SK-N-DZ (cell line): ENCODE results near the gene PALLD.

Experiments used
- DNase-seq: peaks from one replicate; pipeline ENCODE4 v3.0.0-alpha.2; 2015; ENCODE audit warnings: low spot score

PALLD gene

DNA sequence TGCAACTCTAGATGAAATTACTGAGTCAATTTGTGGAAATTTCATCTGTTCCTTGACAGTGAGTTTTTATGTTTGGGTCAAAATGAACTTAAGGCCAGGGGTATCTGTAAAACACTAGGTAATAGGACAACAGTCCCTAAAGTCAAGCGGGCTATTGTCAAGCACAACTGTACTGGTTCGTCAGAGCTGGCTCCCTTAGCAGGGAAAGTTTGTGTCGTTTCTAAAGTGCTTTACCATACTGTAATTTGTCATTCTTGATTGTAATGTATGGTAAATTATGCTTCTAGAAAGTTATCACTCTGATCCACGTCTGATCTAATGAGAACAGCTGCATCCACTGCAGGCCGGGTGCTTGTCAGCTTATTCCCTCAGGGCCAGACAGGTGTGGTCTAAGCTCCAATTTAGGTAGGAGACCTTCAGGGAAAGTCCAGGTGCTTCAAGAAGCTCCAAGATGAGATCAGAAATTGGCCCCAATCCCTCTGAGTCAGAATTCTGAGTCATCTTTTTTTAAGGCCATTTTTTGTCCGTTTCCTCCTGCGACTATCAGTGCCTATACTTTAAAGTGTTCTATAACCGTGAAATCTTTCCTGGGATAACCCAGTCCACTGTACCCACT, 92.2 kb downstream of the PALLD start:
- no peak for DNase-seq

DNA sequence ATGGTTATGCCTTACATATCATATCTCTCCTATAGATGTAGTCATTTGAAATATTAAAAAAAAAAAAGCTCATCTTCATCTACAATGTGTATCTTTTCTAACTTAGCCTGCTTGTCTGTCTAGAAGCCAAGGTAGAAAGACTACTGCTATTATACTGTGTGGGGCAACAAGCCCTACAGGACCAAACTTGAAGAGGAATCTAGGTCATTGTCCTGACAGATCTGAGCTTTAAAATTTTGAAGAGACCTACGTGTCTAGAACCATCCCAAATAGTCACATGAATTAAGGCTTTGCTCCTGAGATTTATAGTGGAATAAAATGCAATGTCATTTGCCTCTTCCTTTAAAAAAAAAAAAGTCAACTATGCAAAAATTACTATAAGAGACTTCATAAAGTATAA, 95.8 kb downstream of the PALLD start:
- no peak for DNase-seq

DNA sequence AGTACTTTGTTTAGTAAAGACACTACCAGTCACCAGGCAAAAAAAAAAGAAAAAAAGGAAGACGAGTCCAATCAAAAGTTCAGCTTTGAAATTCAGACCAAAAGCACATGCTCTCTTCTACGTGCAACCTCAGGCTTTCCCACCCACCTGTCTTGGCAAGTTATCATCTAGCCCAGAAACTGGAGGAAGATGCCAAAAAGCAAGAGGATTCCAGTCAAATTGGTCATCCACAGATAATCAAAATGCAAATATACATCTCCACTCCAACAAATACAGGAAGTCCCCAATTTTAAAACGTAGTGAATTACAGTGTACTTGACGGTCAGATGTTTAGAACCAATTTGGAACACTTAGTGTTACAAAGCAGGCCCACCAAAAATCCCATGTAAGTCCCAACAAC, 96.5 kb downstream of the PALLD start:
- no peak for DNase-seq

DNA sequence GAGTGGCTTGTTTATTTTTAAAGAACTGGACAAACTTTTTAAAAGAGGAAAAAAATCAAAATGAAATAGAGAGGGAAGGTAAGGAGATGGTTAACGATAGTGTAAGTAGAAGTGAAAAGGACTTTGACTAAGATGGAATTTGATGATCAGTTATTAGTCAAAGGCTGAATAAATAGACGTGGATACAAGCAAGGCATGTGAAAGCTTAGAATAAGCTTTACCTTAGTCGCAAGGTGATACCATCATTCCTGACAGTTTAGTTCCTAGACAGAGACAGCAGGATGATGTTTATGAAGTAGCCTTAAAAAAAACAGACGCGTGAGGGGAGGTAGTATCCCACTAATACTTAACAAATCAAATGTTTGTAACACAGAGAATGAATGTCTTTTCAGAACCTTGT, 97.3 kb downstream of the PALLD start:
- no peak for DNase-seq

DNA sequence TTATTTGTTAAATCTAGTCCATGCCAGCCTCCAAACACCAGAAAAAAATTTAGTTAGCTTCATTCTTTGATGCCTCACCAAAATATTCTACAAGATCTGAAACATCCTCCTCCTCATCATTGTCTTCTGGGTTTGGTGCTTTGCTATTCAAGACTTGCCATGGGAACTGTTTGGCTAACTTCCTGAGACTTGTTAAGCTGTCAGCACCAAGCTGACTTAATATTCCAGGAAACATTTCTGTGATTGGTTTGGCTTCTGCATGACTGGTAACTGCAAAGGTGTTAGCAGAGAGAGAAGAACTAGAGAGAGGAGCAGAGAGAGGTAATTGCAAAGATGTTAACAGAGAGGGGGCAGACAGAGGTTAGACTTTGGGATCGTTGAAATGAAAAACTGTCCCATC, 101.3 kb downstream of the PALLD start:
- no peak for DNase-seq

DNA sequence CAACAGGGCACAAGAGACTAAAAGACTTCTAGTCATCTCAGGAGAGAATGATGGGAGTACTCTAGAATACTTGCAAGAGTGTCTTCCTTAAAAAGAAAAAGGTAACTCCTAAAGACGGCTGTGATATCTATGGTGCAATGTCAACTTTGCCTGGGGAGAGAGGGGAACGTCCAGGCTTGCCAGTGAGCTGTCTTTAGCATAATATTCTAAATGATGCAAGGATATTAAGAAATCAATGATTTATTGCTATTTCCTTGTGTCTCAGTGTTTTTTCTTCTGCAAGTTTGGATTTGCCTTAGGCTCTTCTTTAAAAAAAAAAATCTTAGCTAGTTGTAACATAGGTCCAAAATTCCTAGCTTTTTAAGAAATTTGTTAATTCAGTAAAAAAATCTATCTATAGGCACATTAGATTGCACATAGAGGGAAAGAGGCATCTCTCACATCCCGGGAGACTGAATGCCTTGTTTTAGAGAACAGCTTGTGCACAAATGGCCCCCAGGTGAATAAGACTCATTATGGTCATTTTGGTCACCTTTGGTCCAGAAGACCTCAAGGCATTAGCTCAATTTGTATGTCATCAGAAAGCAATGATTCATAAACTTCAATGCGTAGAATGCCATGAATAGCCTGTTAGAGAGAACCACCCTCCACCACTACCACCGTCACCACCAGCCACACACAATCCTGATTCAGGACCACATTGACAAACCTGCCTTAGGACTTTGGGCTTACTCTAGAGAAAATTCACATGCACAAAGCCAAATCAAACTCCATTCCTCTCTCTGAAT, 104.1 kb downstream of the PALLD start:
- DNase-seq, result no peak

DNA sequence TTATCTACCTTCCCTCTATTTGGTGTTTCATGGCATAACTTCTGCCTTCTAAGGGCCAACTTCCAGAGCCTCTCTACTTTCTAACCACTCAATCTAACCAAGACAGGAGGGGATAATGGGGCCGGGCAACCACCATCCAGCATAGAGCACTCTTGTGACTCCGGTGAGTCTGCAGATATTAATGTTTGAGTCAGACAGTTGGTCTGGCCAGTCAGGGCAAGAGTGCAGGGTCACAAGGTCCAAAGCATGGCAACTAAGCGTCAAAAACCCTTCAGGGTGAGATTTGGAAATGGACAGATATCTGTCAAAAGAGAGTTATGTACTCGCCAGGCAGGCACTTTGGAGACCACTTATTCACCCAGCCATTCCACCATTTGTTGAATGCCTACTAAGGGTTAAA, 105.0 kb downstream of the PALLD start:
- no peak for DNase-seq

DNA sequence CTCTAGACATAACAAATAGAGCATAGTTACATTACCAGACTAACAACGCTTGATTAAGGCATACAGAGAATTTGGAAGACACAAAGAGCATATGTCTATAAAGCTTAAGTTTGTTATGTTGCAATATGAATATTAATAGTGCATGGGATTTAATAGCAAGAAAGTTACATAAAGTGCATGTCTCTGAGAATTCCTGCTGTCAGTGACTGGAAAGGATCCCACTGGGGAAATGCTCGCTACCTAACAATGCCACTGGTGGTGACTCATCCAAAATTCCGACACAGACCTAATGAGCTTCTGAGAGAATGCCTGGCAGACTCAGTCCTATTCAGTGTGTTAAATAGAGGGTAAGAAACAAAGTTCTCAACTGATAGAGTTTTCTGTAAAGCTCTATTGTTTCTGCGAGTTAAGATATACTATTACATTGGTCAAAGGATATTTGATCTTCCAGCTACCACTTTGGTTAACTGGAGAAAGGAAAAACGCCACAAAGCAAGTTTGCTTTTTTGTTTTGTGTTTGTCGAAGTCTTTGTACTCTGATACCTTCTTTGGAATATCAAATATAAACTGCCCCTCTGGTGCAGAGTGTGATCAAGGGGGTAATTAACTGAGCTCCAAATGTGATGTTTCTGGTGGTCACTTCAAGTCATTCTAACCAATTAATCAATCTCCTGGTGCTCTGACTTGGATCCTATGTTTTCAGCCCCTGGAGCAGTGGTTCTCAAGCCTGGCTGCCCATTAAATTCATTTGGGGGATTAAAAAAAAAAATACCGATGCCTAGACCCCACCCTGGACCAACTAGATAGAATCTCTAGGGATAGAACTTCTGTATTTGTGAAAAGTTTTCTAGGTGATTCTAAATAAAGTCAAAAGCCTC, 107.9 kb downstream of the PALLD start:
- DNase-seq, result no peak

DNA sequence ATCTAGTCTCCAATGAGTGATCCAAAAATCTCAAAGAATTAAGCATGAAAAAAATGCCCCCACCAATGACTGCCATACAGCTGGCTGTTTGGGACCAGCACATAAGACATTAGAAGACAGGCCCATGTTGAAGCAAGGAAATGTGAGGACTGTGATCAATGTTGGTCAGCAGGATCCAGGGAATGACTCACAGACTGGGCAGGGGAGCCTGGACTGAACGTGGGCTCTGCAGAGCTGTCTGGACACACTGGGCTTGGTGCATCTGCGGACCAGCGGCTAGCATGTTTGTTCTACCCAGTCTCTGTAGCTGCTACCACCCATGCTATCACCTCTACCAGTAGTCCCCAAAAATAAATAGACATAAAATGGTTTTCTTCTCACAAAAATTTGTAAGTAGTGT, 108.6 kb downstream of the PALLD start:
- no peak for DNase-seq

DNA sequence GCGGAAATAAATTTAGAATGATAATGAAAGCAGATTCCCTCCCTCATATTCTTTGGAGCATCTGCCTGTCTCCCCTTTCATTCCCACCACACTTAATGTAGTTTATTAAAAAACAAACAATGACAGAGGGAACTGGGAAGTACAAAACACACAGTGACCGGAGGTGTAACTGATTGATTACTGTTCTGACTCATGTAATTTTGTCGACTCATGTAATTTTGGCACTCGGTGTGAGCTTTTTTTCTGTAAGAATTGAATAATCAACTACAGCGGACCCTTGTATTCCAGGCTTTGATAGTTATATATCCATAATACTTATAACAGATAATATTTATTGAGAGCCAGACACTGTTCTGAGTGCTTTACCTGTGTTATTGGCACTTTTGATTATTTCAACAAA, 110.4 kb downstream of the PALLD start:
- DNase-seq, result no peak

DNA sequence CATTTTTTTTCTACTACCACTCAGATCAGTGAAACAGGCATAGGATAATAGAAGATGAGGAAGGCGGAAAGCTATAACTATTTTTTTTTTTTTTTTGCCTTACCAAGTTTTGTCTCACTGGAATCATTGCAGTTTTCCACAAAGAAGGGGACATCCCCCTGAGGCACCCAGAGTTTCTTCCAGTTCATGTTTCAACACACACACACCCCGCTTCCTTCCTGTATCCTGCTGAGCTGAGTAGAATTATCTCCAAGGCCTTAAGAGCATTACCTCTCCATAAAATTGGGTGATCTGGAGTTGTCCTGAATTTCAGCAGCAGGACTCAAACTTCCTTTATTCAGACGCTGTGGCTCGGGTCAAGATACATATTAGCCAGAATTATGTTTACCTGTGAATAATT, 111.9 kb downstream of the PALLD start:
- no peak for DNase-seq

DNA sequence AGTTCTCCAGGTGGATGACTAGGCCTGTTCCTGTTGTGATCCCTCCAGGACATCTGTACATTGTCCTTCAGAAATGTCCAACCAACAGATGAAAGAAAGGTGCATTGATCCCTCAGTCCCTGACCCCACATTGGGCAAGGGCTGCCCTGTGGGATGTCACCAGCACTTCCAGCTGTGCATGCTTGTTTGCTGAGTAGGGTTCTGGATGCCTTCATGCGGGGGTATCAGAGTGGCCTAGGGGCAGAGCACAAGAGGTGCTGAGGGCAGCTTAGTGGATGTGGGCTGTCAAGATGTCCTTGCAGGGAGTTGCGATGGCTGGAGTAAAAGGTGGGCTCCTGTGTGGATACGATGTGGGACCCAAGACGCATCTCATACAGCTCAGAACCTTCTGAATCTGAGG, 112.5 kb downstream of the PALLD start:
- no peak for DNase-seq

DNA sequence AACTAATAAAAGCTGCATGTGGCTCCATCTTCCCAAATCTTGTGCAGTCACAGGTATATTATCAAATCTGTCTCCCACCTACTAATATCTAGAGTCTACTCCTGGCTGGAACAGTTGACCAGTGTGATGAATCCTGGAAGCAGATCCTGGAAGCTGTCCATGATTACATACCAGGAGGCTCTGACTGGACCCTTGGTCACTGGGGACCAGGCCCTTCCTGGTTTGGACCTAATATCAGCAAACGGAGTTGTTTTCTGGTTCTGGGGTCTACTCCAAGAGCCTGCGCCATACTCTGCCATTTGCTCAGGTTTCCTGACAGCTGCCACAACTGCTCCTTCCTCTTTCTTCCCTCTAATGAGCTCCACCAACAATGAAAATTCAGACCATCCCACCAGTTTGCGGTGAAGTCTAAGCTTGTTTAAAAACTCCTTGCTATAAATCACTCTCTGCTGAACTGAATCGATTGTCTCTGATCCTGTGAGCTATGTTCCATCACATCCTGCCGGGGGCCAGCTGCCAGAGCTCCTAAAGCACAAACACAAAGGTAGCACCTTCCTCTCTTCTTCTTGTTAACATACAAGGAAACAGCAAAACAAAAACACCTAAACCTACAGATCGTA, 114.2 kb downstream of the PALLD start:
- no peak for DNase-seq

DNA sequence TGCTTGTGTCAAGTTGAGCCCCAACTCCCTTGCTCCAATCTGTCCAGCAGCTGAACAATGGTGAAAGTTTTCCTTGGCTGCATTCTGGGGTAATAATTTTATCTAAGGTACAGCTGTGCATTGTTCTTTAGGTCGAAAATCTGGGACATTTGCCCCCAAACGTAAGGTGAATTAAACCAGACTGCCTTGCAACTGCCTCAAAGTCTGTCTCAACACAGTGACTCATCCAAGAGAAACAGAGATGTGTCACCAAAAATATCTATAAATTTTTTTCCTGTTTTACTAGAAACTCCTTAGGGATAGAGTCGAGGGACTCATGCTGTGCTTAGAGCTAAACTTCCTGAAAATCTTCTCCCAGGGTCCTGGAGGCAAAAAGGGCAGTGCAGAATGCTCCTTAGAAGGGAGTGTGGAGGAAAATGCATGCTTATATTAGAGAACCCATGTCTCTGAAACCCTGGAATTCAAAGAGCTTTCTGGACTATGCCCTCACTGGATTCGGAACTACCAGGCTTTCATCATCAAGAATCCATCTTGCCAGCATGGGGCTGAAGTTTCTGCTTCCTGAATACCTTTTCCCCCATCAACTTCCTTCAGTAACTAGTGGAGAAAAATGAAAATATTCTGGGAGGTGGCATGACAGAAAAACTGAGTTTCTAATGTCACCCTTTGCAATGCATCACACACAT, 115.7 kb downstream of the PALLD start:
- no peak for DNase-seq

DNA sequence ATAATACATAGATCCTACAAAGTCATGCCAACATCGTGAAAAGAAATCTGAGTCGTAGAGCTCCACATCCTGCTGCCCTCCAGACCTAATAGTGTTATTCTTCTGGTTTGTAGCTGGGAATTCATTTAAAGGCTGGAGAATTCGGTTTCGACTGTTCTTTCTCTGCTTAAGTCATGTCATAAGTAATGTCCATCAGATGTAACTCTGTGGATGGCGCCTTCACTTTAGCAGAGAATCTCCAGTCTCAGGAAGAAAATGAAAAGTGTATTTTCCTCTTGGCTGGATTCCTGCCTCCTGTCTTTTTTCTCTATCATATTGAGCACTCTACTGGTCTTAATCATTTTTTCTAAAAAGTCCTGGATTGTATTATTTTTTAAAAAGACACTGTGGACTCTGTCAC, 117.0 kb downstream of the PALLD start:
- DNase-seq, result no peak

DNA sequence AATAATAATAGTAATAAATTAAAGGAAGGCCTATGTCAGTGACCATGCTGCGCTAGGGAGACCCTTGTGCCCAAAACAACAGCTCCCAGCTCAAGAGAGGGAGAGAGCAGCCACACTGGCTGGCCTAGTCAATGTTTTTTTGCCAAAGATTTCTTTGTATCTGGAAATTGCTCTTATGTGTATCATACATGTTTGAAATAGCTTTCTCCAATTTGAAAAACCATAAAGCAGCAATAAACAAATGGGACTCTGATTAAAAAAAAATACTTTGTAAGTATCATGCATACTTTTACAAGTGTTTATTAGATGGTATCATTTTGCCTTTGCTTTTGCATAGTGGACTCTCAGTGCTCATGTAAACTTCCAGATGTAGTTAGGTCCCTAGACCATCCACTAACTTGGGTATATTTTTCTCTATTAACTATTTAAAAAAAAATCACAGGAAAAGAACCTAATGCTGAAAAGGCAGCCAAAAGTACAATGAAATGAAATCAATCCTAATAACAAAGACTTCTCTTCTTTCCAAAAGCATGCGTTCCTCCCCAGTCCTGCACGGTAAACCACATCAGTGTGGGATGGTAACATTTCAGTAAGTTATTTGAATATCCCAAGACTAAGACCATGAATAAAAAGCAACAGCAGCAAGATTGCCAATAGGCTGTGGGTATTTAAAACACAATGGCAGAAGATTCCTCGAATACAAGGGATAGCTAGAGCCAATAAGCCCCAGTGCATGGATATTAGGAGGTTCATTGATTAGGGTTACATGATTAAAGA, 117.6 kb downstream of the PALLD start:
- no peak for DNase-seq

DNA sequence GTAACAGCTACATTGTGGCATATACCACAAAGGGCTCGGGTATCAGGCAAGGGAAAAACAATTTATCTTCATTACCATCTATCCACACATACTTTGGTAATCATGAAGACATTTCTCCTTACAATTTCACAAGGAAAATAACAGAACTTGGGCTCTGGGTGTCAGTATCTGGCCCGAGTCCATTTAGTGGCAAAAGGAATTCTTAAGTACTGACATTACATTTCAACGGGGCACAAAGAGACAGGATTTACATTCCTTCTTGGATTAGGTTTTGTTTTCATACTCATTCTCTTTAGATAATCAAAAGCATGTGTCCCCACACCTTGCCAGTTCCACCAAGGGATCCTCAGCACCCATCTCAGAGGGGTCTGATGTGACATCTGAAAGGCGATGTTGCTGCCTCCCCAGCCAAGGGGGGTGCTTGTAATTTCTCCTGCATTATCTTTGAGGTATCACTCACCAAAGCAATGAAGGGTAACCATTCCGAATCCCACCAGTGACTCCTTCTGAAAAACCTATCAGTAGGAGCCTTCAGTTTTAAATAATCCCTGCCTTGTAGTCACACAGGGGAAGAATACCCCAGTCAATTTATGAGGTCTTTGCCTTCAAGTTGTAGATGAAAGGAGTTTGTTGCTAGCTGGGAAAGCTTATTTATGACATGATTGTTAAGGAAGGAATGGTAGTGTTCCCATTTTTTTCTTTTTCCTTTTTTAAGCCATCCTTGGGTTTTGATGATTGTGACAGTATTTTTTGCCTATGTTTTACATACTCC, 118.6 kb downstream of the PALLD start:
- no peak for DNase-seq

DNA sequence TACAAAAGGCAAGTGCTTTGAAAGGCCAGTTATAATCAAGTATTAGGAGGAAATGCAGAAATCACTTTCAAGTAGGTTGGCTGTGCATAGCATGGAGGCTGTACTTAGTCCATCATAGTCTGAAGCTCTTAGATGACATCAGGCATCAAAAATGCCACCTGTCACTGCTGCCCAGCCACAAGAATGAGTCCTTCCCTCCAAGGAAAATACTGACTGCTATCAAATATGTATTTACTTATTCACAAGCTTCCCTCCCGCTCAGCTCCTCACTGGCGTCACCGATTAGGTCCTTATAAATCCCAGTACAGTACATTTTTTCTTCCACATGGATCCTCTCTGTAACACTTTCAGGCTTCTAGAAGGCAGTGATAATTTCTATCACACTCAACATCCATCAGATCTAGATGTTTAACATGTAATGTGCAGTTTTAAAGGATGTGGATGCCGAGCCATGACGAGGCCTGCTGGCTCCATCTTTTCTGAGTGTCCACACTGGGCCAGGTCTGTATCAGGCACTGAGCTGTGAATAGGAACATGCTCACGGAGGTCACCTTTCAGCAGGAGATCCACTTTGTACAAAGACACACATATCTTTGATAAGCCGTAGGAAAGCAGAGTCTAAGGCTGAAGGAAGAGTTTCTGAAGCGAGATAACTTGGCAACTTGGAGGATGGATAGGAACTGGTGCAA, 121.9 kb downstream of the PALLD start:
- DNase-seq, result no peak

DNA sequence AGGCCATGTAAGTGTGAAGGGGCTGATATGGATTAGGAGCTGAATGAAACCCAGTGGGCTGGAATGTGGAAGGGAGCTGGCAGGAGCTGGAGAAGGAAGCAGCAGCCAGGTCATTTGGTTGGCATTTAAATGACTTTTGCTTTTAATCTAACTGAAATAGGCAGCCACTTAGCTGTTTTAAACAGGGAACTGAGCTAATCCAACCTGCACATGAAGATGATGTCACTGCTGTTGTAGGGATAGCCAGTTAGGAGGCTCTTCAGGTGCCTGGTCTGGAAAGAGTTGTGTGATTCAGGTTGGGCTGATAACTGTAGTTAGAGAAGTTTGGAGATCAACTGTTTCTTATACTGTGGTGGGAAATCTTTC, 122.4 kb downstream of the PALLD start:
- DNase-seq, result no peak
